Activated effector memory CD4-positive, alpha-beta T cell treated with anti-CD3 and anti-CD28 coated beads, Interleukin-2, amount 50 U/mL, for 16 hours (primary cell): ENCODE results near the gene PHF24.
"Not testable (repeated sequence)": the region's sequence is repeated elsewhere in the genome, so short reads cannot be mapped to it uniquely, and the experiment has no call there.

Experiments
- DNase-seq: peaks from one replicate; pipeline ENCODE4 v3.0.0-alpha.2; 2020

The PHF24 gene

DNA sequence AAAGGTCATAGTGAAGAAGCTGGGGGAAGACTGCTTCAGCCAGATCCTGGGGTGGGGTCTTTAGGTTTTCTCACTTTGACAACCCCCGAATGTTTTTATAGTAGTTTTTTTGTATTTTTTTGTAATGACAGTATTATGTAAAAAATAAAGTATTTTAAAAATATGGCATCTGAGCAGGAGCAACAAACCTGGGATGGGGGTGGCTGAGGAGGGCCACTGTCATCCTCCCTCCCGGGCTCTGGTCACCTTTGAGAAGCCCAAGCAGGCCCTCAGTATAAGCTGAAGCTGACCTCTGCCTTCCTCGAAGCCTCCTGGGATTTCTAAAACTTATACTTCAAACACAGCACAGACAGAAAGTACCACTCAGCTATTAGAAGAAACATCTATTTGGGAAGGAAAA is 40.2 kb downstream of the PHF24 start:
- no peak for DNase-seq

DNA sequence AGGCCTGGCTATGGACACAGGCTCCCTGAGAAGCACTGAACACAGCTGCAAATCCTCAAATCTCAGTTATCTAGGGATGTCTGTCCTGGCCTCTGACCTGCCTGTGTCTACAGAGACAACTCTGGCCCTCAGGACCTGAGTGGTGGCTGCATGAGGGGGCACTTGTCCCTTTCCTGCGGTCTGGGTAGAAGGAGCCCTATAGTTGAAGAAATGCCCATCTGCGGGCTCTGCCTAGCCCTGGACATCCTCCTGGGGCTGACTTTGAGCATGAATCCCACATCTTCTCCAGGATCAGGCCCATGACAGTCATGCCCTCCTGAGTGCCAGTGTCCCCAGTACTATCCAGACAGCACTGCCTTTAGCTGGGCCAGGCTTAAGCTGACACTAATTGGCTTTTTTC is 41.5 kb downstream of the PHF24 start:
- no peak for DNase-seq

DNA sequence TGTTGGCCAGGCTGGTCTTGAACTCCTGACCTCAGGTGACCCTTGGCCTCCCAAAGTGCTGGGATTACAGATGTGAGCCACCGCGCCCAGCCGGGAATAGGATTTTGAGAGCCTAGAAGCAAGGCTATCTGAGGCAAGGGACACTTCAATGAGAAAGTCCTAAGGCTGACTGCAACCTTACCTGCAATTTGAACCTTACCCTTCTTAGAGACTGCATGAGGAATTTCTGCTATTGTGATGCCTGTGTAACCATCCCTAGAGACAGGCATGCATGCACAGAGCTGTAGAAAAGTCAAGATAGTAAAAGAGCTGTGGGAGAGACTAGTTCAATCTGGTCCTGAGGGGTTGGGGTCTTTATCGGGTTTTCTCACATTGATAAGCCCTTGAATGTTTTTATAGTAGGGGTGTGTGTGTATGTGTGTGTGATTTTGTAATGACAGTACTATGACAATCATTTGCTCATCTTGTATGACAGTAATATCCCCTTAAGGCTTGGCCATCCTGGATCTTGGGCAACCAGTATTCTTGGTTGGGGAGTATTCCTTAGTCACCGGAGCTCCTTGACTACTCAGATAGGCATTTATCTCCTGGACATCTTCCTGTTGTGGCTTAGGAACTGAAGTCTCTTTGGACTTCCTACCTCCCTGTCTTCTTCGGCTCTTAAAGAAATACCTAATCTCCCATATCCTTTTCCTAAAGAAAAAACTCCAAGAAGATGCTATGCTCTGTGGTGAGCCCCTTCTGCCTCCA is 42.6 kb downstream of the PHF24 start:
- no peak for DNase-seq

DNA sequence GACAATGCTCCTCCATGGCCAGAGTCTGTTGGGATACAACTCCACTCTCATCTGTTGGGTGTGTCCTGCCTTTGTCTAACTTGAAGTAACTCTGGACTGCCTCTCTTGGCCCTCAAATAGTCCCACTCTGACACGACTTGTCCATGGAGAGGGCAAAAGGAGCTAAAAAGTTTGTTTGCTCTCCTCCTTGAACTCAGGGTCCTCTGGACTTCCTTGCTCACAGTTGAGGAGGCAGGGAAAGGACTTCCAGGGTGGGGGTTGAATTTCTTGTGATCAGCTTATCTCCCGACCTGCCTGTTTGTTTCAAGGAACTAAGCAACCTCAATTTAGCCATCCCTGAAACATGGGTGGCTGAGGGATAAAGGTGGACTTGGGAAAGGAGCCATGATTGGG is 43.2 kb downstream of the PHF24 start:
- no peak for DNase-seq

DNA sequence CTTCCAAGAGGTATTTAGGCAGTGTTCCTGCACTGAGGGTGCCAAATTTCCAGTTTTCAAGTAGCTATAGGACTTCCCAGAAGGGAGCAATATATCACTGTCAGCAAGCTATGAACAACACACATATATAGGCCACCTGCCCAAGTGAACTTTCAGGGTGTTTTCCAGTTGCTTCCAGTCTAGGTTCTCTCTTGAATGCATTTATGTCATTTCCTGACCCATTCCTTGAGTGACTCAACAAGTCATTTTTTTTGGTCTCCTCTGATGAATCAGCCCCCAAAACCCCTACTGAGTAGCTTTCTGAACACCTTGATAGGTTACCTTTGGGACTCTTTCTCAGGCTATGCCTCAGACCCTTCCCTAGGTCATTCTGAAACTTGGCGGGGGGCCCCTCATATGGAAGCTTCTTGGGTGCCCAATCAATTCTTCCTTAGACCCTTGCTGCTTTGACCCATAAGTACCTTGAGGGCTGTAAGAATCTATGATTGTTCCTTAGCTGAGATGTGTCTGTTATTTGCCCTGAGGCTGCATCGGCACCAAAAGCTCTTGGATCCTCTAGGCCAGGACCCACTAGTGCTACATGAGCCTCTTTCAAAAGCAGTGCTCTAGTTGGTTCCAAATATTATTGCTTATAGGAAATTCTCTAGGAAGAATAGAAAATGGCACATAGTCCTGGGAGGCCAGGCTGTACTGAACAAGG is 43.9 kb downstream of the PHF24 start:
- DNase-seq: no peak

DNA sequence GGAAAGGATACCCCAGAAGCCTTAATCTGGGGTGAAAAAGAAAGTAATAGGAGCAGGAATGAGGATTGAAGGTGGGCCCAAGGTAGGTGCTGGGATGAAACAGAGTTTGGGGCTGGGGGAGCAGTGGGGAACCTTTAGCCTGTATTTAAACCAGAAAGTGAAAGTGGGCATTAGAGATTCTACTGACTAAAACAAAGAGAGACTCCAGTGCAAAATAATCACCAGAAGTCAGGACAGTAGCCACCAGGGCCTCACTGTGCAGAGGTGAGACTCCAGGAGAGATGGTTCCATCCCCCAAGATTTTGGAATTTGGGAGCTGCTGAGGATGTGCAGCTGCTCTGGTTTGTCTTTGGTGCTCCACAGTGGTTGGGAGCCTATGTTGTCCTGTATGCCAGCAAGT is 44.5 kb downstream of the PHF24 start:
- no peak for DNase-seq

DNA sequence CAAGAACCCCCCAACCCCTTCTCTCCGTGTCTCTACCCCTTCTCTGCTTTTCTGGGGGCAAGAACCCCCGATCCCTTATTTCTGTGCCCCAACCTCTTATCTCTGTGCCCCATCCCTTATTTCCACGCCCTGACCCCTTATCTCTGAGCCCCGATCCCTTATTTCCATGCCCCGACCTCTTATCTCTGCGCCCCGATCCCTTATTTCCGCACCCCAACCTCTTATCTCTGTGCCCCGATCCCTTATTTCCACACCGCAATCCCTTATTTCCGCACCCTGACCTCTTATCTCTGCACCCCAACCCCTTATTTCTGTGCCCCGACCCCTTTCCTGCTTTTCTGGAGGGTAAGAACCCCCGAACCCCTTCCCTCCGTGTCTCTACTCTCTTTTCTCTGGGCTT is 46.2 kb downstream of the PHF24 start:
- DNase-seq: not testable (repeated sequence)

DNA sequence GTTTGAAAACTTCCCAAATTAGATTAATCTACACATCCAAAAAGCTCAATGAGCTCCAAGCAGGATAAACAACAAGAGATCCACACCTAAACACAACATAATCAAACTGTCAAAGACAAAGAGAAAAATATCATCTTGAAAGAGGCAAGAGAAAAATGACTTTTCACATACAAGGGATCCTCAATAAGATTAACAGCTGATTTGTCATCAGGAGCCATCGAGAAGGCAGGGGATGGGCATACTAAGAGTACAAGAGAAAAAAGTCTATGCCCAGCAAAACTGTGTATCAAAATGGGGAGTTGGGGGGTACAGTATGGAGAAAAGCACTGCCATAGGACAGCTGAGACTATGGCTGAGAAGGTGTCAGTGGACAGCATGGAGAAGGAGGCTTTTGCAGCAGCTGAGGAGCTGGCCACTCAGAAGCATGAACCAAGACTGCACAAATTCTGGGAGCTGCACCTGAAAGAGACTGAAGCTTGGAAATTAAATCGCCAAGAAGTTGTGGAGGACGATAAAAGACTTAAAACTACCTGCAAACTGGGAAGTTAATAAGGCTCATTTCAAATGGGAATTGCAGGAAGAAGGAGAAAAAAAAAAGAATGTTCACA is 52.4 kb downstream of the PHF24 start:
- DNase-seq: no peak

DNA sequence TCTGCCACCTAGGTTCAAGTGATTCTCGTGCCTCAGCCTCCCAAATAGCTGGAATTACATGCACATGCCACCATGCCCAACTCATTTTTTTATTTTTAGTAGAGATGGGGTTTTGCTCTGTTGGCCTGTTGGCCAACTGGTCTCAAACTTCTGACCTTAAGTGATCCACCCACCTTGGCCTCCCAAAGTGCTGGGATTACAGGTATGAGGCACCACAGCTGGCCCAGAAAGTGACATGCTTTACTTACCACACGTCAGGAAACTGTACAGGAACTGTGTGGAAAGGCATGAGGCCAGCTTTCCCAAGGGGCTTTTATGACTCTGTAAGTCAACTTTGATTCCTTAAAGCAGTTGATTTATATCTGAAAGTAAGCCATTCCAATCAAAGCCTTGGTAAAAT is 56.4 kb downstream of the PHF24 start:
- no peak for DNase-seq

DNA sequence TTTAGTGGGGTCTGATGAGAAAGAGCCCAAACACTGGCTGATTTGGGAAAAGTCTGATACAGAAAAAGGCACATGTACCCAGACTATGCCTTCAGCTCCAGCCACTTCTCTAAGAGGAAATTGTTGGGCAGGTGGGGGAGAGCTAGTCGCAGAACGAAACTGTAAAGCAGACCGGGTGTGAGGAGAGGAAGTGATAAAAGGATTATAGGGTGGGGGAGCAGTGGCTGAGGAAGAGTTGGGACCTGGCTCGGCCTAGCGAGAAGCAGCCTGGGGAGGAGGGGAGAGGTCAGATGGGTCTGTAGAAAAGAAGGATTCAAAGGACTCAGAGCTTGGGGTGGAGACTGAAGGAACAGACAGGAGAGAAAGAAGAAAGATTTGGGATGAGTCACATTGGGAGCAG is 65.4 kb downstream of the PHF24 start:
- not testable (repeated sequence) for DNase-seq

DNA sequence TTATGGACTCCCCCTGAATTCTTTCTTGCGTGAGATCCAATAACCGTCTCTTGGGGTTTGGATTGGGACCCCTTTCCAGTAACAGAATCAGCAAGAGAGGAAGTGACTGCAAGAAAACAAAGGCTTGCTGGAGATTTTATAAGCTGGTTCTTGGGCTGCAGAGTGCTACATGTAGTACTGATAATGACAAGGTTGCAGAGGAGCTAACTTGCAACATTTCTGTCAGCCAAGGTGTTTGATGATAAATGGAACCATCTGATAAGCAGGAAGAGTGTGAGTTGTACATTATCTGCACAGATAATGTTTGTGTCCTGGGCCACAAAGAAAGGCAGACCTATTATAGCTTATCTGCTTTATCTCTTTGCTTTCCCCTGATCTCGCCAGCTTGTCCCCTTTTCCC is 68.6 kb downstream of the PHF24 start:
- DNase-seq: no peak

DNA sequence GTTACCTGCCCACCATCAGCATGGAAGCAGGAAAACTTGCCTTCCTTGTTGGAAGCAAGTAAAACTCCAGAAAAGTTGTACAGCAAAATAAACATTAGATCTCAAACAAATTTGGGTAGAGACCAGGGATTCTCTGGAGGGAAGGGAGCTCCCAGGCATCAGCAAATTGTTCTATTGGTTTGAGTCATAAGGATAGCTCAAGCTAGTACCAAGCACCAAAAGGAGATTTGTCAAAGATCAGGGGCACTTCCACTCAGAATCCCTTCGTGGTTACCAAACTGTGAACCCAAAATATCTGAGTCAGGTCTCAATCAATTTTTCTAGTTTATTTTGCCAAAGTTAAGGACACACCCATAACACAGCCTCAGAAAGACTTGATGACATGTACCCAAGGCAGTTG is 69.3 kb downstream of the PHF24 start:
- no peak for DNase-seq

DNA sequence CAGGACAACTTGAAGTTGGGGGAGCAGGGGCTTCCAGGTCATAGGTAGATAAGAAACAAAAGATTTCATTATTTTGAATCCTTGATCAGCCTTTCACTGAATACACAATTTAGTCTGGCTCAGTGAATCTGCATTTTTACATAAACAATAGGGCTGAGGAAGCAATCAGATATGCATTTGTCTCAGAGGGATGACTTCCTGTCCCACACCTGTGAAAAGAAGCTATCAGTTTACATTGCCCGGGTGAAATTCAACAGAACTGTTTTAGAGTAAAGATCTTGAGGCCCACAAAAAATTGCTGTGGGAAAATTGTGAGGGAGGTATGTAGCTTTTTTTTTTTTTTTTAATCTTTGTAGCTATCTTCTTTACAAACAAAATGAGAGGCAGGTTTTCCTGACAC is 69.8 kb downstream of the PHF24 start:
- DNase-seq: no peak

DNA sequence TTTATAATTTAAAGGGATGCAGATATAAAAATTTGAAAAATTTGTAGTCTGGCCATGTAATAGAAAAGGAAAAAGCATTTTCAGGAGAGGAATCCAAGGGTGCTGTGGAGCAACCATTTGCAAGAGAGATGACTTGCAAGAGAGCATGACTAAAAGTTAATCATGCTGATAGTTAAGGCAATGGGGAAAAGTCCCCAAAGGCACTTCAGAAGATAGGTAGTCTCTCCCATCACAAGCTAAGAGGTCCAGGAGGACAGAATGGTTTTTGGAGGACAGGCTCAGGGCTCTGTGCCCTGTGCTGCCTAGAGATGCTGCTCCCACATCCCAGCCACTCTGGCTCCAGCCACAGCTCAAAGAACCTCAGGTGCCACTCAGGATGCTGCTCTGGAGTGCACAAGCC is 70.3 kb downstream of the PHF24 start:
- no peak for DNase-seq

DNA sequence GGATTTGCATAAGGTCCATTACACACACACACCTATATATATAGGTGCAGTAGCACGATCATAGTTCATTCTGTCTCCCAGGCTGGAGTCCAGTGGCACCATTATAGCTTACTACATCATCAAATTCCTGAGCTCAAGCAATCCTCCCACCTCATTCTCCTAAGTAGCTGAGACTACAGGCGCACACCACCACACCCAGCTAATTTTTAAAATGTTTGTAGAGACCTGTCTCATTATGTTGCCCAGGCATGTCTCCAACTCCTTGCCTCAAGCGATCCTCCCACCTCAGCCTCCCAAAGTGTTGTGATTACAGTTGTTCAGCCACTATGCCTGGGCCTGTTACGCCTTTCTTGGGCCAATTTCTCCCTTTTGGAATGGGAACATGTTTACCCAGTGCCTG is 71.2 kb downstream of the PHF24 start:
- no peak for DNase-seq

DNA sequence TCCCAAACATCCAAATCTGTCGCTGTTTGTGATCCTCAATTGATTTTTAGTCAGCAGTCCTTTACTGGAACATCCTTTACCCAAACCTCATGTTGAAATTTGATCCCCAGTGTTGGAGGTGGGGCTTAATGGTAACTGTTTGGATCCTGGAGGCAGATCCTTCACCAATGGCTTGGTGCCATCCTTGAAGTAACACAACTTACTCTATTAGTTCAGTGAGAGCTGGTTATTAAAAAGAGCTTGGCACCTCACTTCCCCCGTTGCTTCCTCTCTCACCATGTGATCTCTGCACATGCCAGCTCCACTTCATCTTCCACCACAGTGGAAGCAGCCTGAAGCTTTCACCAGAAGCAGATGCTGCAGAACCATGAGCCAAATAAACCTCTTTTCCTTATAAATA is 71.8 kb downstream of the PHF24 start:
- DNase-seq: no peak
